GM12878 (cell line): Measurements from ENCODE around the gene MGME1. TPM values are rescaled to one million over a fixed set of nuclear protein-coding genes. Genes with fewer than 3 reads are reported as not detected.
"Not testable (repeated sequence)": the region's sequence is repeated elsewhere in the genome, so short reads cannot be mapped to it uniquely, and the experiment has no call there.

ENCODE experiments used
- ATAC-seq: fragments of 200-7000 bp; cut with Tn5 transposase; 3 replicates; pipeline ENCODE4 v1.9.1; 2020; ENCODE audit warnings: mild to moderate bottlenecking, moderate library complexity
- BruUV-seq: library from RNA; stranded (reverse); fragments of 400-500 nt; replicated peaks from 2 replicates; lab custom pipeline; 2021; lab: Mats Ljungman, UMichigan
- CTCF ChIA-PET: fragments of 300-600 bp; sonication (Branson Sonifier 250); formaldehyde crosslinking; extraction: SDS; loops from one replicate; lab custom pipeline; 2021; ENCODE audit warnings: inconsistent platforms; lab: Yijun Ruan, JAX
- POLR2A ChIA-PET: fragments of 350-600 bp; formaldehyde crosslinking; extraction: SDS; loops from one replicate; lab custom pipeline; 2021; ENCODE audit warnings: inconsistent platforms; lab: Charles Lee
- RAD21 ChIA-PET: fragments of 300-600 bp; sonication (Branson Sonifier 250); formaldehyde crosslinking; loops from one replicate; lab custom pipeline; 2023; ENCODE audit warnings: antibody characterized with exemption; ENCODE audit not compliant: unreplicated experiment; lab: Charles Lee
- SMC1A ChIA-PET: fragments of 300-600 bp; sonication (Branson Sonifier 250); formaldehyde crosslinking; loops from one replicate; lab custom pipeline; 2023; ENCODE audit not compliant: unreplicated experiment, uncharacterized antibody; lab: Charles Lee
- DNase-seq: peaks from one replicate; pipeline ENCODE4 v3.0.0-alpha.2; 2011; ENCODE audit warnings: low read depth, low spot score
- FAIRE-seq: peaks from 3 replicates; lab custom pipeline; 2011; peaks lifted over from hg19 to GRCh38; lab: Jason Lieb, UNC
- H2AFZ ChIP-seq: 2 replicates; pipeline ENCODE4 v1.6.0; 2011; ENCODE audit warnings: low read depth, low read length, control low read depth; ENCODE audit not compliant: control insufficient read depth
- H3K27ac ChIP-seq: 2 replicates; pipeline ENCODE4 v1.5.1; 2011; ENCODE audit warnings: control low read depth; ENCODE audit not compliant: control insufficient read depth, insufficient read depth
- H3K27me3 ChIP-seq, 2 experiments: replicated peaks in 1 of 2; 2 replicates each; pipeline versions ENCODE4 v1.6.0 to v1.6.1; 2011; ENCODE audit warnings: low read length in 1 of 2; ENCODE audit not compliant: control insufficient read depth in 2 of 2, insufficient read depth in 2 of 2
- H3K36me3 ChIP-seq, 2 experiments: 2 replicates each; pipeline ENCODE4 v1.5.1; 2011; ENCODE audit warnings: low read length in 1 of 2; ENCODE audit not compliant: control insufficient read depth in 2 of 2, insufficient read depth in 2 of 2
- H3K4me1 ChIP-seq: 2 replicates; pipeline ENCODE4 v1.6.1; 2011; ENCODE audit warnings: mild to moderate bottlenecking, low read length, moderate library complexity, mixed read lengths; ENCODE audit not compliant: control insufficient read depth, insufficient read depth
- H3K4me2 ChIP-seq: 2 replicates; pipeline ENCODE4 v1.6.0; 2011; ENCODE audit warnings: control low read depth; ENCODE audit not compliant: control insufficient read depth, insufficient read depth
- H3K4me3 ChIP-seq: fragments of 200-600 bp; sonication (generic); 2 replicates; pipeline ENCODE4 v1.5.1; 2016
- H3K79me2 ChIP-seq: 2 replicates; pipeline ENCODE4 v1.6.0; 2011; ENCODE audit warnings: low read length; ENCODE audit not compliant: control insufficient read depth, insufficient read depth
- H3K9ac ChIP-seq: 2 replicates; pipeline ENCODE4 v1.8.0; 2011; ENCODE audit warnings: low read length, control low read depth, mixed read lengths; ENCODE audit not compliant: control insufficient read depth, insufficient read depth
- H3K9me3 ChIP-seq: replicated peaks from 3 replicates; pipeline ENCODE4 v1.5.1; 2011; ENCODE audit warnings: mild to moderate bottlenecking, low read length; ENCODE audit not compliant: control insufficient read depth, insufficient read depth
- H4K20me1 ChIP-seq: 2 replicates; pipeline ENCODE4 v1.6.0; 2011; ENCODE audit not compliant: control insufficient read depth, insufficient read depth
- CEBPB ChIP-seq, 2 experiments: fragments of 150-350 bp in 1 of 2; IDR thresholded peaks; 2 replicates each; pipeline ENCODE4 v1.6.1; 2012 to 2014; ENCODE audit warnings: low read depth in 2 of 2, low read length in 2 of 2, borderline replicate concordance in 1 of 2, inconsistent platforms in 1 of 2
- HDGF ChIP-seq: fragments of 450-650 bp; IDR thresholded peaks from 2 replicates; pipeline ENCODE4 v1.6.1; 2016; ENCODE audit warnings: antibody characterized with exemption
- IKZF2 ChIP-seq, 2 experiments: fragments of 450-650 bp; IDR thresholded peaks; 2 replicates each; pipeline ENCODE4 v1.6.1; 2017; ENCODE audit warnings: mild to moderate bottlenecking in 2 of 2, moderate library complexity in 2 of 2
- MLLT1 ChIP-seq: fragments of 450-650 bp; IDR thresholded peaks from 2 replicates; pipeline ENCODE4 v1.6.1; 2016; ENCODE audit warnings: mild to moderate bottlenecking
- PBX3 ChIP-seq: IDR thresholded peaks from 2 replicates; pipeline ENCODE4 v1.6.1; 2011; ENCODE audit warnings: mild to moderate bottlenecking, low read depth, low read length, moderate library complexity; ENCODE audit not compliant: insufficient replicate concordance
- SRF ChIP-seq, 2 experiments: IDR thresholded peaks; 2 replicates each; pipeline ENCODE4 v1.6.1; 2011; ENCODE audit warnings: low read depth in 2 of 2, low read length in 2 of 2, mild to moderate bottlenecking in 1 of 2, moderate library complexity in 1 of 2
- ZNF24 ChIP-seq: fragments of 450-650 bp; IDR thresholded peaks from 2 replicates; pipeline ENCODE4 v1.6.1; 2017; ENCODE audit warnings: antibody characterized with exemption, mild to moderate bottlenecking
- WGBS: methylation state at CpG from one replicate; pipeline ENCODE4 v1.1.6; 2016; ENCODE audit warnings: low lambda C conversion rate; ENCODE audit not compliant: insufficient replicate concordance, insufficient coverage; ENCODE audit errors: missing lambda C conversion rate; 5-methylcytosine and 5-hydroxymethylcytosine counted together
- in situ Hi-C: fragments of 300-500 bp; cut with MboI; formaldehyde crosslinking; loops from 9 replicates; pipeline ENCODE4 v1.14.3; 2018; ENCODE audit warnings: mixed read lengths
- intact Hi-C: fragments of 100-400 bp; cut with micrococcal nuclease; formaldehyde crosslinking; loops from one replicate; pipeline ENCODE4 v1.14.2; 2022; ENCODE audit not compliant: unreplicated experiment
- polyA plus RNA-seq, 11 experiments: library from polyadenylated mRNA; depleted of rRNA in 4 of 11; unstranded in 6 of 11; stranded (reverse) in 5 of 11; fragments of >200 nt; fragmentation: Nextera tagmentation in 4 of 11; fragmentation: Illumina TruSeq in 1 of 11; extraction: Ambion mirVana in 4 of 11; extraction: Trizol in 1 of 11; gene quantifications; 1 replicate in 1 of 11; 2 replicates in 10 of 11; pipeline versions ENCODE4 v1.2.1 to v1.2.3, GENCODE V29; 2011 to 2016; ENCODE audit warnings: inconsistent platforms in 2 of 11, missing spikeins in 2 of 11, low read depth in 1 of 11
- total RNA-seq, 4 experiments: library from RNA; depleted of rRNA in 3 of 4; stranded (reverse); fragments of >200 nt in 3 of 4; fragmentation: Illumina TruSeq in 1 of 4; extraction: Trizol in 1 of 4; gene quantifications; 2 replicates each; pipeline versions ENCODE4 v1.2.1 to v1.2.3, GENCODE V29; 2013 to 2021

MGME1 gene
- total and polyA plus RNA-seq, 10 of the 15 experiments (the other 5 are each of a cell fraction or from before 2014, with no cell fraction given) = 13.4 to 44.8 (median 30.6) TPM

- TF ChIP-seq ZNF24 (no peak), SRF (IDR thresholded peaks at IDR 0.05; ENCODE audit: low read depth in 2 of 2, low read length in 2 of 2) (no peak), CEBPB (IDR thresholded peaks at IDR 0.05; ENCODE audit: borderline replicate concordance in 1 of 2, low read depth in 2 of 2, low read length in 2 of 2) (no peak), PBX3 (peak; percentile 53), IKZF2 (IDR thresholded peaks at IDR 0.05) (0 out of 4 replicates have a peak, but pooled peaks of 1 of the 2 experiments have one; percentile 1)
- TF ChIP-seq, all 136 proteins: peak for 6
Observed at GRCh38 chr20:17959257-17959627, 9.6 kb upstream of the MGME1 start (continued).

GRCh38 chr20:17960400-17960885 lies 8.4 kb upstream of the MGME1 start:
- BruUV-seq, intact Hi-C loops, in situ Hi-C loops, H2AFZ ChIP-seq, H3K9me3 ChIP-seq, DNase-seq, H3K27me3 ChIP-seq, H3K9ac ChIP-seq, FAIRE-seq, ATAC-seq: not testable (repeated sequence)
- CTCF ChIA-PET = interaction anchor here (0.9 to 6.4 kb wide), 5 partner anchors 14 to 387 kb away, joined by 3 to 44 read pairs (median 5); no protein-coding TSS in a partner anchor
- peak overlapping the region; percentile 74 for H3K27ac ChIP-seq
- POLR2A ChIA-PET = interaction anchor here (1.8 kb wide), 1 partner anchor 11 kb away, joined by 5 read pairs; no protein-coding TSS in a partner anchor
- H3K4me3 ChIP-seq = peak overlapping the region; percentile 86; the same call in 1 of the 2 replicates
- peaks cover 10% of the 10 kb centered on the region for H4K20me1 ChIP-seq
- SMC1A ChIA-PET = interaction anchor here (2.0 to 4.3 kb wide), 2 partner anchors 7 to 9 kb away, joined by 10 to 41 read pairs; partner anchors contain the start of genes MGME1 and SNX5
- TF ChIP-seq MLLT1 (peak; percentile 95), HDGF (0 out of 2 replicates have a peak, but pooled peaks have one; percentile 68)
- peaks cover 44% of the 10 kb centered on the region for H3K4me1 ChIP-seq
- H3K36me3 ChIP-seq = peaks cover 1 to 11% of the 10 kb centered on the region in 2 experiments; a peak in 2 of 4 replicates
- 49% methylated on average over 16 of the region's 16 CpGs for WGBS
- H3K4me2 ChIP-seq = peak overlapping the region; percentile 81
- peaks cover 100% of the 10 kb centered on the region for H3K79me2 ChIP-seq
- RAD21 ChIA-PET = interaction anchor here (0.6 to 1.6 kb wide), 2 partner anchors 8 to 10 kb away, joined by 3 to 5 read pairs; partner anchors contain the start of genes MGME1 and SNX5
